ENCODE data around the gene CTU2.
"Not testable (repeated sequence)": the region's sequence is repeated elsewhere in the genome, so short reads cannot be mapped to it uniquely, and the experiment has no call there.

The CTU2 gene

DNA sequence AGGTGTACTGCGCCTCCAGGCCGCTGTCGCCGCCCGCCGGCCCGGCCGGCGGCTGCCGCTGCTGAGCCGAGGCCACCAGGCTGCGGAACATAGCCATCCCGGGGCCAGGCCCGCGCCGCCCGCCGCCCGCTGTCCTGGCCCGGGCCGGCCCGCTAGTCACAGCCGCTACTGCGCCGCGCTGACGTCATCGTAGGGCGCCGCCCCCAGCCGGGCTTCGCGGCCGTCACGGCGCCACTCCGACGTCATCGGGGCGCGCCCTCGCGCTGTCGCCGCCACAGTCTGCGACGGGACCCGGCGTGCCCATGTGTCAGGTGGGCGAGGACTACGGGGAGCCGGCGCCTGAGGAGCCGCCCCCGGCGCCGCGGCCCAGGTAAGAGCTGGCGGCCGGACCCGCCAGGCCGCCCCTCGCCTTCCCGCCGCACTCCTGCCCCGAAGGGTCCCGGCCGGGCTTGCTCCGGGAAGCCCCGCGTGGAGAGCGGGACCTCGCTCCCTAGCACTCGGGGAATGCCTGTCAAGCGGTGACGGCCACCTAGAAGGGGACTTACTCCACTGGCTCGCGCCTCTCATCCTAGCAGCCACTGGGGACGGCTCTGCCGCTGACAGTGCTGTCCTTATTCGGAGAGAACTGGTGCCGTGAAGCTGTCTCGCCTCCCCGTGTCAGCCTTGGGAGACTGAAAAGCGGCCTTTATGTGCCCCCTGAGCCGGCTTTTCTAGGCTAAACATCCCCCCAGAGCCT is at the start of gene CTU2, which contains the start of gene RNF166:
Gene CTU2, plus strand, starts transcription at position 275 of the 736 bp plus-strand sequence. Its CDS starts 28 bp downstream, at position 303.
Gene RNF166, minus strand, starts transcription at position 180 of the 736 bp plus-strand sequence. Its CDS starts 83 bp downstream, at position 97.
- peak; percentile 87 for DNase-seq

DNA sequence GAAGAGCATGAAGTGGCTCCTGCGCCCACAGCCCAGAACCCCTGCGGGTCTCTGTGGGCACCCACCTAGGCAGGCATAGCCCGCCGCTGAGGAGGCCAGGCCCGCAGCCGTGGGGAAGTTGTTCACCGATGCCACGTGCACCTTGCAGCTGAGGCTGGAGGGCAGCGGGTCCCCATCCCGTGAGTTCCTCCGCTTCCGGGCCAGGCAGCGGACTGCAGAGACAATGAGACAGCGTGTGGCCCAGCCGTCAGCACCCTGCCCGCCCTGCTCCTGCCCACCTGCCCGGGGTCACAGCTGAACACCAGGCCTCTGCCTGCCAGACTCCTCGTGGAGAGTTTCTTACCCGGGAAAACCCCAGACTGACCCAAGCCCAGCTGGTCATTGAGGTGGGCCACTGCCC is 48.9 kb upstream of the CTU2 start:
- no peak for DNase-seq

DNA sequence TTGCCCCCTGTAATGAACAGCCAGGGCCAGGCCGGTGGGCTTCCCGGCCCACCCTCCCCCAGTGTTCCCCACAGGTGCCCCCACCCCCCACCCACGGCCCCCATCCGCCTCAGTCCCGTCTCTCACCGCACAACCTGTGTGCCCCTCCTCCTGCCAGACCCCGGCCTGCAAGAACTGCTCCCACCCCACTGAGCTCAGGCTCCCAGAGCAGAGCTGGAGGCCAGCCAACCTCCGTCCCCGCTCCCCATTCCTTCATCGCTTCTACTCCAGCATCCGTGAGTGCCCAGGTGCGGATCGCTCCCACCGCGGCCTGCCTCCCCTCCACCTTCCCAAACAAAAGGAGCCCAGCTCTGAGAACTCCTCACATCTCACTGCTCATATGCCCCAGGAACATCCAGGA is 47.6 kb upstream of the CTU2 start:
- DNase-seq = no peak

DNA sequence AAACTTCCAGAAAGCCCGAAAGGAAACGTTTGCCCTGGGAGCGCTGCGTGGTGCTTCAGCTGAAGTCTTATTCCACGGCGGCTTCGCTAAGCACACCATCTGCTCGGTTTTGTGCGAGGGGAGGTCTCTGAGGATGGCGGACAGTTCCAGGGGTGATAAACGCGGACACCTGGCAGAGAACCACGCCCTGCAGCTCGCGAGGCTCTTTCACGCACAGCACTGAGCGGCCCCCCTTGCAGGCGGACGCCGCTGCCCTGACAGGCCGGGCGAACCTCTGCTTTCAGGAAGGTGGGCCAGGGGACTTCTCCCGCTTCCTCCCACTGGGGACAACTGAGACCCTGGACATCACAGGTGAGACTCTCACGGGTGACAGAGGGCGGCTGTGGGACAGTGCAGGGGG is 47.1 kb upstream of the CTU2 start:
- no peak for DNase-seq

DNA sequence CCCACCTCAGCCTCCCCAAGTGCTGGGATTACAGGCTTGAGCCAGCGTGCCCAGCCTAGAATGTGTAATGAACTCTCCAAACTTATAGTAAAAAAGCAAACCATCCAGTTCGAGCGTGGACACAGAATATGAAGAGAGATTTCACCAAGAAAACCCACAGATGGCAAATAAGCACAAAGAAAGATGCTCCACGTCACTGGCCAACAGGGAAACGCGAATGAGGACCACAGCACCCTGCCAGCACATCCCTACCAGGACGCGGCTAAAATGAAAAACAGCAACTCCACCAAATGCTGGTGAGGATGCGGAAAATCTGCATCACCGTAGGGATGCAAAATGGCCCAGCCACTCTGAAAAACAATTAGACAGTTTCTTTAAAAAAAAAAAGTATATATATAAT is 44.8 kb upstream of the CTU2 start:
- no peak for DNase-seq

DNA sequence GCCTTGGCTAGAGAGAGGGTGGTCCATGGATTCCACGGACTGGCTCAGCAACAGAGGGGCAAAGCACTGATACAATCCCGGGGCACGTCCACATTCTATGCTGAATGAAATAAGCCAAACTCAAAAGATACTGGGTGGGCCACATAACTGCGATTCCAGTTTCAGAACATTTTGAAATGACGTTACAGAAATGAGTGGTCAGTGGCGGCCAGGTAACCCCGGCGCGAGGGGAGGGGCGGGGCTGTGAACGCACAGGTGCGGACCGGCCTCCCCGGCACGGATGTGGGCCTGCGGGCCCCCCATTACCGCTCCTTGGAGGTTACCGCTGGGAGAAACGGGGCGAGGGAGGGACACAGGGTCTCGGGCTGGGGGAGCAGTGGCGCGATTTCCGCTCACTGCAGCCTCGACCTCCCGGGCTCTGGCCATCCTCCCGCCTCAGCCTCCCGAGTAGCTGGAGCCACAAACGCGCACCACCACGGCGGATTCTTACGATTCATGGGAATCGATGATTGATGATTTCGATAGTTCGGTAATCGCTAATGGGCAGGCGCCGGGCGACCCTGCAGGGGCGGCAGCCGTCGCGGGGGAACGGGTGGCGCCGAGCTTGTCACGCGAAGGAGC is 44.0 kb upstream of the CTU2 start:
- DNase-seq = no peak

DNA sequence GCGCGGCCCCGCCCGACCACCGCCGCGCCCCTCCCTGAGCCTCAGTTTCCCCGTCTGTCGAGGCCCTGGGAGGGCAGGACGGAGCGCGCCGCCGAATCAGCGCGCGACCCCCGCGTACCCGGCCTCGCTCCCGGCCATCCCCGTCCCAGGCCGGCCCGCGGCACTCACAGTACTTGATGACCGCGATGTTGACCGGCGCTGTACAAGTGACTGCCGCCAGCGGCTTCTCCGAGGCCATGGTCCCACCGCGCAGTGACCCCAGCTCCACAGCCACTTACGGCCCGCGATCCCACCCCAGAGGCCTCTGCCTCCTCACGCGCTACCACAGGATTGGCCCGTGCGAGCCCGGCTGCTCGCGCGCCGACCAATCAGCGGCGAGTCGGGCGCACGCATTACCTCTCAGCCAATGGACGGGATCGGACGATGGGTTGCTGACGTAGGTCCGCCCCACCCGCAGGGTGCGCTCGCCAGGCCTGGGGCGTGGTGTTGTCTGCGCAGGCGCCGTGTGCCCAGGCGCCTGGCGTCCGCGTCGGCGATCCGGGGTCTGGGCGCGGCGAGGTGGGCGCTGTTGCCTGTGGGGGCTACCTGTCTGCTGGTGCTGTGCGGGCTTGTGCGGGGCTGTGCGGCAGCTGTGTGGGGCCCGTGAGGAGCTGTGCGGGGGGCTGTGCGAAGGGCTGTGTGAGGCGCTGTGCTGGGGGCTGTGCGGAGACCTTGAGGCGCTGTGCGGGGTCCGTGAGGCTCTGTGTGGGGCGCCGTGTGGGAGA is 43.3 kb upstream of the CTU2 start, which contains the start of gene MVD:
Gene MVD, minus strand, starts transcription at position 249 of the 764 bp plus-strand sequence. Its CDS starts 11 bp downstream, at position 238.
- DNase-seq = peak; percentile 97

DNA sequence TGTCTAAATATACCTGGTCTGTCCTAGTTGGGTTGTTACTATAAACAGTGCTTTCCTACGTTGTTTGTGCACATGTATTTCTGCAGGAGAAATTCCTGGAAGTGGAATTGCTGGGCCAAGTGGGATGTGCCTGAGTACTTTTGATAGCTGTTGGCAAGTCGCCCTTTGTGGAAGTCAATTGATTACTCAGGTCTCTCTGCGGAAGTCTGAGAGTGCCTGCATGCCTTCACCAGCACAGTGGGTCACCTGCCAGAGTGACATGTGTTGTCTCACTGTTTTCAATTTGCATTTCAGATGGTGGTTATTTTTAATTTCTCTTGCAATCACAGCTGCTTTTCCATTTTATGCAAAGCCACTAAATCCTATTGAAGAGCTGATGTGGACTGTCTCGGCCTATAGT is 41.2 kb upstream of the CTU2 start:
- DNase-seq = no peak

DNA sequence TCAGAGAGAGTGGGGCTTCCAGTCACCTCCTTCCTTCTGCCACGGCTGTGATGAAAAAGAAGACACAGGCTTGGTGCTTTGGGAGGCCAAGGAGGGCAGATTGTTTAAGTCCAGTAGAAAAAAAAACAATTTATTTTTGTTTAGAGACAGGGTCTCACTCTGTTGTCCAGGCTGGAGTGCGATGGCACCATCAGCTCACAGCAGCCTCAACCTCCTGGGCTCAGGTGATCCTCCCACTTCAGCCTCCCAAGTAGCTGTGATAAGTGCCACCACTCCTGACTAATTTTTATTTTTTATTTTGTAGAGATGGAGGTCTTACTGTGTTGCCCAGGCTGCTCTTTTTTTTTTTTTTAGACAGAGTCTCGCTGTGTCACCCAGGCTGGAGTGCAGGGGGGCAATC is 40.7 kb upstream of the CTU2 start:
- DNase-seq = no peak

DNA sequence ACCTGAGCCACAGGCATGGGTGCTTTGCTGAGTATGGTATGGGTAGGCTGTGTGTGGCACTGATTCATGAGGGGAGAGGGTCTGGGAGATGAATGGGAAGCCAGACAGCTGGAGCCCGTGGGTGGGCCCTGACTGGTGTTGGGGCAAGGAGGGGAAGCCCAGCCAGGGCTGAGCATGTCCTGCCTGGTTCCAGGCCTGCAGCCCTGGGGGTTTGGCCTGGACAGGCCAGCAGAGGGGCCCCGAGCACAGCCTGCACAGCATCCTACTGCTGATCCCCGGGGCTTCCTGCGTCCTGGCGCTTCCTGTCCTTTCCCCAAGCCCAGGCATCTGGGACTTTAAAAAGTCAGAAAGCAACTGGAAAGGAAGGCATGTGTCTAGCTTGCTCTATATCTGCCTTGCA is 38.8 kb upstream of the CTU2 start:
- no peak for DNase-seq

DNA sequence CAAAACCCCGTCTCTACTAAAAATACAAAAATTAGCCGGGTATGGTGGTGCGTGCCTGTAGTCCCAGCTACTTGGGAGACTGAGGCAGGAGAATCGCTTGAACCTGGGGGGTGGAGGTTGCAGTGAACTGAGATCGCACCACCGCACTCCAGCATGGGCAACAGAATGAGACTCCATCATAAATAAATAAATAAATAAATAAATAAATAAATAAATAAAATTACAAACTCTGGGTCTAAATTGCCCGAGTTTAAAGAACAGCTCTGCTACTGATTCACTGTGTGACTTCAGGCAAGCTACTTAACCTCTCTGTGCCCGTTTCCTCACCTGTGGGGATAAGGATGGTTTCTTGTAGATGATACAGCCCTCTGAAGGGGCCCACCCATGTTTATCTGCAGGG is 36.8 kb upstream of the CTU2 start:
- DNase-seq = not testable (repeated sequence)

DNA sequence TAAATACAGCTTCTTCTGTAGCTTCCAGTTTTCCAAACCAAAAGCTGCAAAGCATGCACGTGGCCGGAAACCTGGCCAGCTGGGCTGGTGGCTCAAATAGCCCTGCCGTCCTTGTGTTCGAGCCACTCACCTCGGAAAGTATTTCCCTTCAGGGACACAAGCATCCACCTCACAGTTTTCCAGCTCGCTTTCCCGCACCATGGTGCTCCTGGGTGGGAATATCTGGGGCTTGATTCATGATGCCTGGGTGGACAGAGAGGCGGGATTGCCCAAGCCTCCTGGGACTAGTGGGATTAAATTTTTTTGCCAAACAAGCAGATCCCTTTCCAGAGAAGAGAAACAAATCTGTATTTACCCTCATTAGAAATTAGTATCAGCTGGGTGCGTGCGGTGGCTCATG is 36.3 kb upstream of the CTU2 start:
- DNase-seq = no peak

DNA sequence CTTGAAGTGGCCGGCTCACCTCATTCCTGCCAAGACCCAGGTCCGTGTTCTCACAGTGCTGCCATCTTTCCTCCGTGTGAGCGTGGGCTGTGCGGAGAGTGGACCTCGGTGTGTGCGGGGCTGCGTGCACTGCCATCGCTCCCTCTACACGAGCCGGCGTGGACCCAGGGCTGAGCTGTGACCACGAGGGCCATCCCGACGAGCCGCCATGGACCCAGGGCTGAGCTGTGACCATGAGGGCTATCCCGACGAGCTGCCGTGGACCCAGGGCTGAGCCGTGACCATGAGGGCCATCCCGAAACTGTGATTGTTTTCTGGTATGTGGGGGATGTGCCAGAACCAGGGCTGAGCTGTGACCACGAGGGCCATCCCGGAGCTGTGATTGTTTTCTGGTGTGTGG is 34.5 kb upstream of the CTU2 start:
- no peak for DNase-seq

DNA sequence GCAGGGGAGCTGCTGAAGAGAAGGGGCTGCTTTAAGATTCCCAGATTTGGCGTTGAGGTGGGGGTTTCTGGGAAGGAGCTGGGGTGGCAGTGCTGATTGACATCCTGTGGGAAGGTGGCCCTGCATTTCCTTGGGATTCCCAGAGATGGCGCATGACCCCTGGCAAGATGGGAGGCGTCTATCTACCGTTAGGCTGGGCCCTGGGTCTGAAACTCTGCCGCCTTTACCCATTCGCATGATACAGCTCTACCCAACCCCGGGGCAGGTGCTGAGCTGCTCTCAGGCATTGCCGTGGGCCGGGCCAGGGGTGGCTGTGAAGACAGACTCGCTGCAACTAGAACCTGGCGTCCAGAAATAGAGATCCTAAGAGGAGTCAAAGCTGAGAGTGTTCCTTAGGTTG is 33.5 kb upstream of the CTU2 start:
- no peak for DNase-seq

DNA sequence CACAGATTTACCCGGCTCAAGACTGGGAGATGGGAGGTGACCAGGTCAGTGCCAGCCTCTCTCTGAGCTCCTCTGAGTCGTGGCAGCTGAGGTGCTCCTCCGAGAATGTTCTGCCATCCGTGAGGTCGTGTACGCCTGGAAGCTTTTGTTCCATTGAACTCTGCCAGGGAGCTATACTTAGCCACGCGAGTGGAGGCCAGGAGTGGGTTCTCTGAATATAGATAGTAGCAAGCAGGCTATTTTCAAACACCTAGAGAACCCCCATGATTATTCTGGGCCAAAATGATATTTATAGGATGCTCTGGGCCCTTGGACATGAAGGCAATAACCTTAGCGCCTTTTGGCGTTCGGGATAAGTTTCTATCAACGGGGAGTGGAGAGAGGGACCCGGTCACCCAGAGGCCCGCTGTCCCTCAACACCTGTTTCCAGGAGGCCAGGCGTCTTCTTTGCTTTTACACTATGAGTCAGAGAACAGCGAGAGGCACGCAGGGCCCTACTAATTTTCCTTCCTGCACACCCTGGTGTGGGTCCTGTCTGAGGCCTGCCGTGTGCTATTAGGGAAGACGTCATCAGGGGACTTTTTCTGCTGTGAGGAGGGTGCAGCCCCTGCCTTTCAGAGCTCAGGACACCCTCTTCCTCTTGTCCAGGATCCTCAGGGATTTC is 32.5 kb upstream of the CTU2 start:
- no peak for DNase-seq

DNA sequence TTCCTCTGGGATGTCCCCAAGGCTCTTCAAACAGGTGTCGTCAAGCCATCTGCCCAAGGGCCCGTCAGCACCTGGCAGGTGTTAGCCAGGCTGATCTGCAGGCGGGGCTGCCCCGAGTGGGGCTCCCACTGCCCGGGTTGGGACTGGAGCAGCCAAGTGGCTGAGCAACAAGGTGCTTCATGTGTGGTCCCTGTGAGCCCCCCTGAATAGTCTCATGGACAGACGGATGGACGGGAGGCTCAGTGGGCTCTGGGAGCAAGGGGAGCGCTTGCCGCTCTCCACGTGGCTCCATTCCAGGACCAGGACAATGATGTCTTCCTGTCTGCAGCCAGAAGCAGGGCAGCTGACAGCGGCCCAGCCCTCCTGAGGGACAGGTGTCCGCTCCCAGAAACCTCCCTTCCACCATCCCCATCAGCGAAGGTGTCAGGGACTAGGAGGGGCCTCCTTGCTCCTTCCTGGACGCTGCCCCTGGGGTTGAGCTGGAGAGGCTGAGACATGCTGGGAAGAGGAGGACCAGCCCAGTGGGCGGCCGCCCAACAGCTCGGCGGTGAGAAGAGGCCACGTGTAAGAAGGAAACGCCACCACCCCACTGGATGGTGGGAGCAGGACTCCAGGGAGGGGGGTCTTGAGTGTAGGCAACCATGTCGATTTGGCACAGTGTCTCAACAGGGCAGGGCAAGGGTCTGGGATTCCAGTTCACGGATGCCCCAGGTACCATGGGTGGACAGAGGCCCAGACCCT is 29.6 kb upstream of the CTU2 start:
- no peak for DNase-seq

DNA sequence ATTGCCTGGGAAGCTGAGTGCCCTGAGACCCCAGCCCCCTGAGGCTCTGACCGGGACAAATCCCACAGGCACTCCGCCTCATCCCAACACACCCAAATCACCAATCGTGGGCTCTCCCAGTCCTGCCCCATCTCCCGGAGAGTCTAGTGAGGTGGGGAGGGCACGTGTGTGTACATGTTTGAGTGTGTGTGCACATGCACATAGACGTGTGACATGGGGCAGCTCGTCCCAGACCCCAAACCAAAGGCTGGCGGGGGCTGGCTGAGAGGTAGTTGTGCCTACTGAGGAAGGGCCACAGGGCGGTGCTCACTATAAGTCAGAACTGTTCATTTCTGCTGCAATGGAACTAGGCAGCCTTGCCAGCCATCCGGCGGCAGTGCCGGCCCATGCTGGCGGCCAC is 28.6 kb upstream of the CTU2 start:
- DNase-seq = no peak

DNA sequence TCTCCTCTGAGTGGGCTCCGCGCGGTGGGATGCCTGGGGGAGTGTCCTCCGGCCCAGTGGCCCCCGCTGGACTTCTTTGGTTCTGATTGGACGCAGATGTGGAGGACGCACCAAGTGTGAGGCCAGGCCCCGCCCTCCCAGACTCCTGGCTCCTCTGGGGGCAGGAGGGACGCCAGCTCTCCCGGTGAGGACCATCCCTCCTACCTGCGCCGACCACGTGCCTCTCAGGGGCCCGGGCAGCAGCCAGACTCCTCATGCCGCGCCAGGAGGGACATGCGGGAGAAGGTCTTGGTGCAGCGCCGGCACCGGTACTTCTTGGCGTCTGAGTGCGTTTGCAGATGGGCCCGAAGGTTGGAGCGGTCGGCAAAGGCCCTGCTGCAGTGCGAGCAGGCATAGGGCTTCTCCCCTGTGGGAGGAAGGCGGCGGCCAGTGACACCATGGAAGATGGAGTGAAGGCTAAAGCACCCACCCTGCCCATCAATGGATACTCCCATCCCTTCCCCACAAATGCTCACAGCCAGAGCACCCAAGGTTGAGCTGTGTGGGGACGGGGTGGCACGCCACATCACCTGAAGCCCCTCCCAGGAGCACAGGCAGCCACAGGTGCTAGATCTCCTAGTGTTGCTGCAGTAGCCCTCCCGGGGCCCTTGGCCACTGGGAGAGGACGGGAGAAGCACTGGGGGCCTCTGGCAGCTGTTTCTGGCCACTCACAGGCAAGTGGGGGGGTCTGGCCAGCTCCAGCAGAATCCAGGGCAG is 27.9 kb upstream of the CTU2 start:
- DNase-seq = no peak

DNA sequence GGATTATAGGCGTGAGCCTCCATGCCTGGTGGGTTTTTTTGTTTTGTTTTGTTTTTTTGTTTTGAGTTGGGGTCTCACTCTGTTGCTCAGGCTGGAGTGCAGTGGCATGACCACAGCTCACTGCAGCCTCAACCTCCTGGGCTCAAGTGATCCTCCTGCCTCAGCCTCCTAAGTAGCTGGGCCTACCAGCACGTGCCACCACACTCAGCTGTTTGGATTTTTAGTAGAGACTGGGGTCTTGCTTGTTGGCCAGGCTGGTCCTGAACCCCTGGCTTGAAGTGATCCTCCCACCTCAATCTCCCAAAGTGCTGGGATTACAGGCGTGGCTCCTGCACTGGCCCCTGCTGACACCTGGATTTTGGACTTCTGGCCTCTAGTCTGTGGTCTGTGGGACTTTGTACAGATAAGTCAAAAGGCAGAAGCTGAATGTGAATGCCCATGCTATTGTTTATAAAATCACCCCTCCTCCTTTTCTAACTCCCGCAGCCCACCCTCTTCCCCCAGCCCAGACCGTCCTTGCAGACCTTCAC is 25.7 kb upstream of the CTU2 start:
- no peak for DNase-seq

DNA sequence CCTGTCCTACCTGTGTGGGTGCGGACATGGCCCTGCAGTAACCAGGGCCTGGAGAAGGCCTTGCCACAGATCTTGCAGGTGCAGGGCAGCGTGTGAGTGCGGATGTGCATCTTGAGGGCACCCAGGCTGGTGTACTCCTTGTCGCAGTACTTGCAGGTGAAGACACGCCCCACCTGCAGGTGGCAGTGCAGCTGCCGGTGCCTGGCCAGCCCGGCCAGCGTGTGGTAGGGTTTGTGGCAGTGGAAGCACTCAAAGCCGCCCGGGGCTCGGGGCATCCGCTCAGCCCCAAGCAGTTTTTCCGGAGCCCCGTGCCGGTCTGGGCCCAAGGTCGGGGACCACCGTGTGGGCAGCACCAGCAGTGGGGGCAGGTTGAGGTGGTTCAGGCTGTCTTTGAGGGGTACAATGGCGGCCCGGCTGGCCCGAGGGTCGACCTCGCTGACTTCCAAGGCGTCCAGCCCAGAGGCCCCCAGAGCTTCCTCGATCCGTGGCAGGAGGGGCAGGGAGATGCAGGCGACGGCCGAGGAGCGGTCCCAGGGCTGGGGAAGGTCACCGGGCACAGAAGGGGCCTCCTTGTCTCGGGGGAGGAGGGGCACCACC is 25.1 kb upstream of the CTU2 start:
- no peak for DNase-seq

Measured in fibroblast of skin of right quadriceps (primary cell).